DMS79 treated with DMSO at 0.1 percent for 48 hours (cell line): ENCODE data around the gene ADAMTS15.

ENCODE experiments used
- DNase-seq: peaks from one replicate; lab custom pipeline; 2025; lab: John Stamatoyannopoulos, UW

The ADAMTS15 gene

GRCh38 chr11:130462931-130463330 is 14.5 kb downstream of the ADAMTS15 start:
- no peak for DNase-seq

GRCh38 chr11:130464291-130464812 is 15.9 kb downstream of the ADAMTS15 start:
- no peak for DNase-seq

- DNase-seq = no peak
Measured at GRCh38 chr11:130465263-130465662, 16.8 kb downstream of the ADAMTS15 start.

- DNase-seq = no peak
Measured at GRCh38 chr11:130467116-130467900, 18.9 kb downstream of the ADAMTS15 start.

- DNase-seq = no peak
Measured at GRCh38 chr11:130469181-130469580, 20.7 kb downstream of the ADAMTS15 start.

GRCh38 chr11:130470832-130471706 is 22.6 kb downstream of the ADAMTS15 start:
- no peak for DNase-seq

GRCh38 chr11:130471731-130472433 is 23.4 kb downstream of the ADAMTS15 start:
- DNase-seq = no peak

GRCh38 chr11:130472434-130472961 is 24.1 kb downstream of the ADAMTS15 start:
- DNase-seq = no peak

- DNase-seq = no peak
Measured at GRCh38 chr11:130473056-130473794, 24.8 kb downstream of the ADAMTS15 start.

- DNase-seq = no peak
Measured at GRCh38 chr11:130473795-130474377, 25.4 kb downstream of the ADAMTS15 start.

GRCh38 chr11:130474637-130475400 is 26.4 kb downstream of the ADAMTS15 start:
- no peak for DNase-seq

- DNase-seq = no peak
Measured at GRCh38 chr11:130475426-130476053, 27.1 kb downstream of the ADAMTS15 start.

GRCh38 chr11:130476200-130476921 is 27.9 kb downstream of the ADAMTS15 start:
- DNase-seq = no peak

GRCh38 chr11:130476922-130477491 is 28.6 kb downstream of the ADAMTS15 start:
- no peak for DNase-seq

GRCh38 chr11:130477586-130478203 is 29.2 kb downstream of the ADAMTS15 start:
- no peak for DNase-seq

GRCh38 chr11:130478204-130478701 is 29.8 kb downstream of the ADAMTS15 start:
- DNase-seq = peak; percentile 8

- DNase-seq = no peak
Measured at GRCh38 chr11:130478881-130479280, 30.4 kb downstream of the ADAMTS15 start.

GRCh38 chr11:130480186-130480585 is 31.7 kb downstream of the ADAMTS15 start:
- DNase-seq = no peak
